HL-60 (cell line): ENCODE data around the gene DOCK1.

Experiments
- DNase-seq, 2 experiments: peaks; one replicate each; pipeline ENCODE4 v3.0.0-alpha.2; 2010 to 2020; ENCODE audit warnings: low read depth in 1 of 2, low spot score in 1 of 2
- H3K27ac ChIP-seq: fragments of 250-450 bp; sonication (Bioruptor Pico); replicated peaks from 2 replicates; pipeline ENCODE4 v1.5.1; 2020; ENCODE audit warnings: mild to moderate bottlenecking, moderate library complexity
- H3K27me3 ChIP-seq: fragments of 250-450 bp; sonication (Bioruptor Pico); 2 replicates; pipeline ENCODE4 v1.5.1; 2021; ENCODE audit warnings: mild to moderate bottlenecking, moderate library complexity; ENCODE audit not compliant: insufficient read depth, poor library complexity, severe bottlenecking
- H3K4me3 ChIP-seq: replicated peaks from 2 replicates; pipeline ENCODE4 v1.5.1; 2011; ENCODE audit warnings: mild to moderate bottlenecking, control low read depth, low read length; ENCODE audit not compliant: insufficient read depth
- CTCF ChIP-seq: IDR thresholded peaks from one replicate; pipeline ENCODE4 v1.5.1; 2011; ENCODE audit warnings: low read length, control low read depth, inconsistent platforms; ENCODE audit not compliant: insufficient read depth
- GABPA ChIP-seq: IDR thresholded peaks from 2 replicates; pipeline ENCODE4 v1.6.1; 2012; ENCODE audit warnings: low read depth
- POLR2AphosphoS5 ChIP-seq: IDR thresholded peaks from 2 replicates; pipeline ENCODE4 v1.6.1; 2012; ENCODE audit warnings: low read depth
- REST ChIP-seq: IDR thresholded peaks from 2 replicates; pipeline ENCODE4 v1.6.1; 2012; ENCODE audit warnings: low read depth; ENCODE audit not compliant: insufficient replicate concordance
- SPI1 ChIP-seq: IDR thresholded peaks from 2 replicates; pipeline ENCODE4 v1.6.1; 2012; ENCODE audit warnings: low read depth, mild to moderate bottlenecking, borderline replicate concordance

DOCK1 gene

GRCh38 chr10:127458016-127458810 is 553.0 kb downstream of the DOCK1 start:
- DNase-seq: no peak
- no peaks in the 10 kb centered on the region for H3K27me3 ChIP-seq
- no peak overlapping the region for H3K4me3 ChIP-seq
- TF ChIP-seq SPI1 (no peak), CTCF (no peak), POLR2AphosphoS5 (no peak), GABPA (no peak), REST (no peak)
- no peak overlapping the region for H3K27ac ChIP-seq

- H3K27me3 ChIP-seq: no peaks in the 10 kb centered on the region
- DNase-seq: no peak
- TF ChIP-seq CTCF (no peak), REST (no peak), GABPA (no peak), POLR2AphosphoS5 (no peak), SPI1 (no peak)
- no peak overlapping the region for H3K4me3 ChIP-seq
- no peak overlapping the region for H3K27ac ChIP-seq
These were observed 553.6 kb downstream of the DOCK1 start for GRCh38 chr10:127458829-127459228.

- no peak overlapping the region for H3K27ac ChIP-seq
- no peak overlapping the region for H3K4me3 ChIP-seq
- H3K27me3 ChIP-seq: no peaks in the 10 kb centered on the region
- TF ChIP-seq CTCF (no peak), SPI1 (no peak), GABPA (no peak), REST (no peak)
- no peak for DNase-seq
These were observed 554.7 kb downstream of the DOCK1 start for GRCh38 chr10:127459918-127460317.
